CD14-positive monocyte (primary cell): ENCODE measurements around the gene MRE11. TPM values are rescaled to one million over a fixed set of nuclear protein-coding genes. Genes with fewer than 3 reads are reported as not detected.
A peak's percentile ranks its signal among the peaks of the same experiment; 100 is the strongest.

Experiments used
- DNase-seq, 3 donors: peaks; one replicate each; pipeline ENCODE4 v3.0.0-alpha.2; 2011 to 2022
- H2AFZ ChIP-seq: 2 replicates; pipeline ENCODE4 v1.6.0; 2012; ENCODE audit warnings: mild to moderate bottlenecking, low read depth, low read length, inconsistent platforms; ENCODE audit not compliant: insufficient read depth, poor library complexity, severe bottlenecking
- H3K27ac ChIP-seq, 2 donors: 1 replicate in 1 of 2; 2 replicates in 1 of 2; pipeline ENCODE4 v1.5.1; 2012 to 2013; ENCODE audit warnings: low read length in 2 of 2, control low read depth in 1 of 2, inconsistent platforms in 1 of 2, low read depth in 1 of 2, mild to moderate bottlenecking in 1 of 2
- H3K27me3 ChIP-seq, 2 donors: one replicate each; pipeline versions ENCODE4 v1.6.0 to v1.6.1; 2011 to 2013; ENCODE audit warnings: low read length in 2 of 2; ENCODE audit not compliant: control insufficient read depth in 2 of 2, insufficient read depth in 2 of 2
- H3K36me3 ChIP-seq, 2 donors: replicated peaks in 1 of 2; 1 replicate in 1 of 2; 2 replicates in 1 of 2; pipeline versions ENCODE4 v1.5.1 to v1.6.1; 2012 to 2013; ENCODE audit warnings: low read length in 2 of 2, control low read depth in 1 of 2, inconsistent platforms in 1 of 2, mild to moderate bottlenecking in 1 of 2; ENCODE audit not compliant: insufficient read depth in 2 of 2, control insufficient read depth in 1 of 2
- H3K4me1 ChIP-seq, 2 donors: 1 replicate in 1 of 2; 2 replicates in 1 of 2; pipeline versions ENCODE4 v1.5.1 to v1.6.1; 2012 to 2013; ENCODE audit warnings: low read length in 2 of 2, control low read depth in 1 of 2, inconsistent platforms in 1 of 2, mild to moderate bottlenecking in 1 of 2, moderate library complexity in 1 of 2; ENCODE audit not compliant: insufficient read depth in 2 of 2, control insufficient read depth in 1 of 2
- H3K4me2 ChIP-seq: replicated peaks from 2 replicates; pipeline ENCODE3; 2012; ENCODE audit warnings: low read length, moderate library complexity, mild to moderate bottlenecking; ENCODE audit not compliant: poor library complexity, severe bottlenecking; ENCODE audit errors: extremely low read depth
- H3K4me3 ChIP-seq, 3 experiments: fragments of 200-600 bp in 1 of 3; sonication (generic) in 1 of 3; replicated peaks in 1 of 3; 1 replicate in 2 of 3; 2 replicates in 1 of 3; pipeline ENCODE4 v1.5.1; 2011 to 2013; ENCODE audit warnings: low read length in 3 of 3, mild to moderate bottlenecking in 3 of 3, control low read depth in 2 of 3, low read depth in 2 of 3, inconsistent platforms in 1 of 3, moderate library complexity in 1 of 3
- H3K79me2 ChIP-seq: 2 replicates; pipeline ENCODE4 v1.6.0; 2012; ENCODE audit warnings: mild to moderate bottlenecking, control low read depth, inconsistent platforms, low read length, moderate library complexity; ENCODE audit not compliant: insufficient read depth
- H3K9ac ChIP-seq: 2 replicates; pipeline ENCODE4 v1.6.0; 2017; ENCODE audit warnings: low read length, mild to moderate bottlenecking; ENCODE audit not compliant: insufficient read depth, poor library complexity, severe bottlenecking
- H3K9me3 ChIP-seq, 2 donors: replicated peaks in 1 of 2; 1 replicate in 1 of 2; 2 replicates in 1 of 2; pipeline versions ENCODE4 v1.5.1 to v1.6.1; 2012 to 2013; ENCODE audit warnings: low read length in 2 of 2, control low read depth in 1 of 2; ENCODE audit not compliant: control insufficient read depth in 1 of 2, insufficient read depth in 1 of 2
- H4K20me1 ChIP-seq: 2 replicates; pipeline ENCODE4 v1.6.0; 2012; ENCODE audit warnings: mild to moderate bottlenecking, low read length, control low read depth, moderate library complexity; ENCODE audit not compliant: insufficient read depth
- H3K27ac Mint-ChIP-seq, 7 donors: one replicate each; pipeline ENCODE4 v1.8.0; 2020; ENCODE audit warnings: mild to moderate bottlenecking in 7 of 7, mixed read lengths in 7 of 7, moderate library complexity in 6 of 7, inconsistent platforms in 2 of 7
- H3K27me3 Mint-ChIP-seq, 3 donors: one replicate each; pipeline ENCODE4 v1.8.0; 2021 to 2022; ENCODE audit warnings: low read depth in 3 of 3, mild to moderate bottlenecking in 3 of 3, mixed read lengths in 3 of 3, moderate library complexity in 3 of 3, inconsistent platforms in 1 of 3
- H3K36me3 Mint-ChIP-seq, 2 donors: one replicate each; pipeline ENCODE4 v1.8.0; 2020; ENCODE audit warnings: mixed read lengths in 2 of 2, inconsistent platforms in 1 of 2, mild to moderate bottlenecking in 1 of 2
- H3K4me1 Mint-ChIP-seq: one replicate; pipeline ENCODE4 v1.8.0; 2020; ENCODE audit warnings: mild to moderate bottlenecking, mixed read lengths
- H3K4me3 Mint-ChIP-seq, 2 donors: one replicate each; pipeline ENCODE4 v1.8.0; 2020; ENCODE audit warnings: mild to moderate bottlenecking in 2 of 2, mixed read lengths in 2 of 2, moderate library complexity in 1 of 2
- H3K9me3 Mint-ChIP-seq, 7 donors: one replicate each; pipeline ENCODE4 v1.8.0; 2020 to 2022; ENCODE audit warnings: mixed read lengths in 7 of 7, mild to moderate bottlenecking in 6 of 7, moderate library complexity in 6 of 7, inconsistent platforms in 2 of 7
- WGBS: methylation state at CpG from one replicate; pipeline ENCODE4 v1.1.5; 2013; ENCODE audit warnings: missing lambda C conversion rate; ENCODE audit not compliant: insufficient coverage; 5-methylcytosine and 5-hydroxymethylcytosine counted together
- intact Hi-C, 2 donors: fragments of 100-400 bp; cut with micrococcal nuclease; formaldehyde crosslinking; loops; one replicate each; pipeline versions ENCODE4 v1.15.0 to v1.15.1; 2023
- polyA plus RNA-seq, 3 donors: library from polyadenylated mRNA; depleted of rRNA in 1 of 3; unstranded in 2 of 3; stranded (reverse) in 1 of 3; fragments of 300-500 nt in 2 of 3; fragments of >200 nt in 1 of 3; fragmentation: Illumina TruSeq in 2 of 3; gene quantifications; 1 replicate in 2 of 3; 2 replicates in 1 of 3; pipeline ENCODE4 v1.2.3, GENCODE V29; 2012 to 2021
- TF ChIP-seq, protein P1 (sequence below): fragments of 200-600 bp; IDR thresholded peaks from one replicate; pipeline ENCODE4 v1.8.0; 2022; ENCODE audit warnings: antibody characterized with exemption, mild to moderate bottlenecking

MRE11 gene
- polyA plus RNA-seq, 3 donors: 7.8 to 12.1 (median 10.5) TPM

DNA sequence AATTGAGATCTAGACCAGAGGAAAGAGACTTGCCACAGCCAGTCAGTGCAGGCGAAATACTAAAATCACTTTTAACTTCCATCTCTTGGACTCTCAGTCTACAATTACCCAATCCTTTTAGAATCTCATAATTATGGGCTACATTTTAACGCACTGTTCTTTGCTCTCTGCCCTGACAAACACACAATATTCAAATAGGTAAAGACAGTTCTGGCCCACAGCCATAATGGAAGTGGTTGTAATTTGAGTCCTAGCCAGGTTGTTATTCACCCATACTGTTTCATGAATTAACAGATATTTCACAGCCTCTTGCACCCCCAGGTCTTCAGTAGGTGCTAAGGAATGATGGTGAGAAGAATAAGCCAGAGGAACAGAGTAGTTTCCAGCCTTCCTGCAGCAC is 19.4 kb upstream of the MRE11 start:
- H3K9me3 ChIP-seq: no peaks in the 10 kb centered on the region
- Mint-ChIP-seq H3K4me3 (peak overlapping the region; percentile 85 to 96), H3K4me1 (peaks cover 23% of the 10 kb centered on the region), H3K36me3 (peaks cover 0 to 3% of the 10 kb centered on the region in 2 donors), H3K9me3 (peaks cover 0 to 2% (median 0%) of the 10 kb centered on the region in 7 donors), H3K27me3 (peaks cover 0 to 4% (median 3%) of the 10 kb centered on the region in 3 donors), H3K27ac (peak overlapping the region in 1 of 7 donors; percentile 60)
- peak overlapping the region; percentile 86 for H3K4me2 ChIP-seq
- H3K9ac ChIP-seq: peak overlapping the region; percentile 61
- no peaks in the 10 kb centered on the region for H3K79me2 ChIP-seq
- H3K4me1 ChIP-seq: peaks cover 15 to 17% of the 10 kb centered on the region in 2 donors
- DNase-seq: no peak
- H3K36me3 ChIP-seq: no peaks in the 10 kb centered on the region
- TF ChIP-seq, protein P1, sequence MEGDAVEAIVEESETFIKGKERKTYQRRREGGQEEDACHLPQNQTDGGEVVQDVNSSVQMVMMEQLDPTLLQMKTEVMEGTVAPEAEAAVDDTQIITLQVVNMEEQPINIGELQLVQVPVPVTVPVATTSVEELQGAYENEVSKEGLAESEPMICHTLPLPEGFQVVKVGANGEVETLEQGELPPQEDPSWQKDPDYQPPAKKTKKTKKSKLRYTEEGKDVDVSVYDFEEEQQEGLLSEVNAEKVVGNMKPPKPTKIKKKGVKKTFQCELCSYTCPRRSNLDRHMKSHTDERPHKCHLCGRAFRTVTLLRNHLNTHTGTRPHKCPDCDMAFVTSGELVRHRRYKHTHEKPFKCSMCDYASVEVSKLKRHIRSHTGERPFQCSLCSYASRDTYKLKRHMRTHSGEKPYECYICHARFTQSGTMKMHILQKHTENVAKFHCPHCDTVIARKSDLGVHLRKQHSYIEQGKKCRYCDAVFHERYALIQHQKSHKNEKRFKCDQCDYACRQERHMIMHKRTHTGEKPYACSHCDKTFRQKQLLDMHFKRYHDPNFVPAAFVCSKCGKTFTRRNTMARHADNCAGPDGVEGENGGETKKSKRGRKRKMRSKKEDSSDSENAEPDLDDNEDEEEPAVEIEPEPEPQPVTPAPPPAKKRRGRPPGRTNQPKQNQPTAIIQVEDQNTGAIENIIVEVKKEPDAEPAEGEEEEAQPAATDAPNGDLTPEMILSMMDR: no peak
- no peak overlapping the region for H3K27ac ChIP-seq
- peak overlapping the region in 2 of 3 experiments; percentile 40 to 78 for H3K4me3 ChIP-seq
- H3K27me3 ChIP-seq: peaks cover 0 to 11% of the 10 kb centered on the region in 2 donors
- WGBS: no CpG with 5 or more reads among the region's 2 CpGs
- peak overlapping the region; percentile 84 for H2AFZ ChIP-seq
- no peaks in the 10 kb centered on the region for H4K20me1 ChIP-seq
- intact Hi-C loops: no loop called here

DNA sequence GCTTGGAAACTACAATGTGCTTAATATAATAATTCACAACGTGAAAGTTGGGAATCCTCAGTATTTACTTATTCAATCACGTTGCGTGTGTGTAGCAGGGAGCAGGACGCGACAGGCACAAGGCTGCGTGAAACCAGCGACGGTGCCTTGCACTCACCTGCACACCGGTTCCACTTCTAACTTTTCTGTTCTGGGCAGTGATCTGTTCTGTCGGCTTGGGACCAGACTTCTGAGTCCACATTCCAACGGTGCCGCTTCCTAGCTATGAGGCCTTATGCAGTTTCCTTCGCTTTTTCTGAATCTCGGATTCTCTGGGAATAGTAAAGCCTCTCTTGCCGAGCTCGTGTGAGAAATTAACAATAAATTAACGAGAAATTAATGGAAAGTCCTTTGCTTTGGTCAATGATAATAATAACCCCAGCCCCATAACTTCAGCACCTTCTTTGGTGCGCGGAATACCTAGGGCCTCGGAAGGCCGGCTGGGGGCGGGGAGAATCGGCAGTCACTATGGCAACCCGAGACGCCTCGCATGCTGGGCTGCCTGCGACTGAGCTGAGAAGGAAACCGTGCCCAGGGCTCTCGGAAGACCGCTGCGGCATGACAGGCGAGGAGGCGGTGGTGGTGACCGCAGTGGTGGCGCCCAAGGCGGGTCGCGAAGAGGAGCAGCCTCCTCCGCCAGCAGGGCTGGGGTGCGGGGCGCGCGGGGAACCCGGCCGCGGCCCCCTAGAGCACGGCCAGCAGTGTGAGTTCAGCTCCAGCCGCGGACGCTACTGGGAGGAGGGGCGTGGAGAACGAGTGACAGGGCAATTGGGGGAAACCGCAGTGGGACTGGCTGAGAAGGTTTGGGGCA is 18.5 kb upstream of the MRE11 start, which contains the start of gene C11orf97:
Gene C11orf97 (plus strand): TSS at position 530 of the 850 bp plus-strand sequence. CDS start 68 bp downstream, at position 598.
- intact Hi-C loops: no loop called here
- Mint-ChIP-seq H3K27me3 (peaks cover 0 to 4% (median 3%) of the 10 kb centered on the region in 3 donors), H3K27ac (peak within 1 kb of the TSS in 3 of 7 donors; percentile 60 to 87 (median 71)), H3K4me3 (peak within 1 kb of the TSS; percentile 85 to 96), H3K36me3 (peaks cover 0 to 3% of the 10 kb centered on the region in 2 donors), H3K4me1 (peaks cover 30% of the 10 kb centered on the region), H3K9me3 (peaks cover 0 to 2% (median 0%) of the 10 kb centered on the region in 7 donors)
- no peaks in the 10 kb centered on the region for H3K9me3 ChIP-seq
- H3K4me3 ChIP-seq: peak within 1 kb of the TSS; percentile 39 to 78 (median 40)
- H3K4me2 ChIP-seq: peak within 1 kb of the TSS; percentile 86
- 15% methylated on average over 46 of the region's 53 CpGs for WGBS
- TF ChIP-seq, protein P1: no peak
- no peaks in the 10 kb centered on the region for H3K79me2 ChIP-seq
- H3K36me3 ChIP-seq: no peaks in the 10 kb centered on the region
- DNase-seq: peak; percentile 32 to 51 (median 33)
- H3K27me3 ChIP-seq: peaks cover 0 to 11% of the 10 kb centered on the region in 2 donors
- H2AFZ ChIP-seq: peak within 1 kb of the TSS; percentile 84
- peak within 1 kb of the TSS; percentile 61 for H3K9ac ChIP-seq
- no peaks in the 10 kb centered on the region for H4K20me1 ChIP-seq
- peaks cover 19 to 25% of the 10 kb centered on the region in 2 donors for H3K4me1 ChIP-seq
- H3K27ac ChIP-seq: no peak within 1 kb of the TSS
